NCI-H2227 (cell line): Measurements from ENCODE around the gene IRS2.
"Not testable (repeated sequence)": the region's sequence is repeated elsewhere in the genome, so short reads cannot be mapped to it uniquely, and the experiment has no call there.

Experiments
- DNase-seq: peaks from one replicate; lab custom pipeline; 2025; ENCODE audit not compliant: unreplicated experiment; lab: John Stamatoyannopoulos, UW

IRS2 gene

GRCh38 chr13:109735436-109735966, 50.9 kb downstream of the IRS2 start:
- DNase-seq = no peak

- DNase-seq = no peak
Measured at GRCh38 chr13:109734002-109734785, 52.2 kb downstream of the IRS2 start.

- no peak for DNase-seq
Measured at GRCh38 chr13:109733550-109733949, 52.8 kb downstream of the IRS2 start.

GRCh38 chr13:109732470-109733170, 53.8 kb downstream of the IRS2 start:
- DNase-seq = not testable (repeated sequence)

- DNase-seq = no peak
Measured at GRCh38 chr13:109730812-109731335, 55.5 kb downstream of the IRS2 start.

- DNase-seq = no peak
Measured at GRCh38 chr13:109728791-109729731, 57.3 kb downstream of the IRS2 start.

- no peak for DNase-seq
Measured at GRCh38 chr13:109728061-109728460, 58.3 kb downstream of the IRS2 start.

GRCh38 chr13:109727251-109727650, 59.1 kb downstream of the IRS2 start:
- no peak for DNase-seq

GRCh38 chr13:109725995-109726637, 60.3 kb downstream of the IRS2 start:
- DNase-seq = no peak

- no peak for DNase-seq
Measured at GRCh38 chr13:109725297-109725696, 61.1 kb downstream of the IRS2 start.

GRCh38 chr13:109724603-109725002, 61.8 kb downstream of the IRS2 start:
- no peak for DNase-seq

GRCh38 chr13:109723046-109723445, 63.3 kb downstream of the IRS2 start:
- no peak for DNase-seq

- DNase-seq = no peak
Measured at GRCh38 chr13:109722068-109722467, 64.3 kb downstream of the IRS2 start.

GRCh38 chr13:109720758-109721184, 65.6 kb downstream of the IRS2 start:
- DNase-seq = no peak

GRCh38 chr13:109719962-109720646, 66.3 kb downstream of the IRS2 start:
- DNase-seq = no peak

GRCh38 chr13:109718726-109719125, 67.7 kb downstream of the IRS2 start:
- DNase-seq = no peak

GRCh38 chr13:109717686-109718085, 68.7 kb downstream of the IRS2 start:
- no peak for DNase-seq

- DNase-seq = no peak
Measured at GRCh38 chr13:109715902-109716301, 70.5 kb downstream of the IRS2 start.

- no peak for DNase-seq
Measured at GRCh38 chr13:109713681-109714080, 72.7 kb downstream of the IRS2 start.
